ENCODE data around the gene BARD1.
"Not testable (repeated sequence)": the region's sequence is repeated elsewhere in the genome, so short reads cannot be mapped to it uniquely, and the experiment has no call there.

The BARD1 gene

GRCh38 chr2:214783181-214783580 is 26.3 kb downstream of the BARD1 start:
- H2BK12ac ChIP-seq (ENCODE audit: low read length in 2 of 2); H3K4me3 ChIP-seq (ENCODE audit: insufficient read depth in 1 of 2, low read depth in 1 of 2, low read length in 2 of 2); H2AFZ ChIP-seq (ENCODE audit: low read depth, low read length); H2BK120ac ChIP-seq (ENCODE audit: low read depth, low read length); H3K9ac ChIP-seq (ENCODE audit: low read length); H3K4me2 ChIP-seq (ENCODE audit: low read length, poor library complexity, severe bottlenecking); H3K18ac ChIP-seq (ENCODE audit: low read depth in 1 of 2, low read length in 2 of 2); H2AK5ac ChIP-seq (ENCODE audit: low read length, severe bottlenecking); H3K23ac ChIP-seq (ENCODE audit: low read length in 2 of 2); H2BK15ac ChIP-seq (ENCODE audit: low read depth, poor library complexity, severe bottlenecking); H4K8ac ChIP-seq (ENCODE audit: low read length); H3K9me3 ChIP-seq (ENCODE audit: control insufficient read depth, low read length); H3K4ac ChIP-seq (ENCODE audit: low read depth in 1 of 2, low read length in 2 of 2); H3K27ac ChIP-seq (ENCODE audit: low read length, poor library complexity, severe bottlenecking); H3K27me3 ChIP-seq (ENCODE audit: control insufficient read depth in 1 of 2, insufficient read depth in 1 of 2, low read length in 2 of 2); DNase-seq; H4K91ac ChIP-seq (ENCODE audit: low read length); H3K4me1 ChIP-seq (ENCODE audit: control insufficient read depth, insufficient read depth, low read depth, low read length); H2BK5ac ChIP-seq (ENCODE audit: low read depth, low read length, poor library complexity, severe bottlenecking); H3K14ac ChIP-seq (ENCODE audit: low read length in 2 of 2): not testable (repeated sequence)
- WGBS = no CpG with 5 or more reads among the region's 1 CpG
- peaks cover 13% of the 10 kb centered on the region for H3K79me1 ChIP-seq (replicated peaks; ENCODE audit: low read length, poor library complexity, severe bottlenecking)
- peaks cover 0 to 23% of the 10 kb centered on the region in 2 experiments for H3K36me3 ChIP-seq (ENCODE audit: control insufficient read depth in 1 of 2, insufficient read depth in 2 of 2, low read depth in 1 of 2, low read length in 2 of 2)

DNA sequence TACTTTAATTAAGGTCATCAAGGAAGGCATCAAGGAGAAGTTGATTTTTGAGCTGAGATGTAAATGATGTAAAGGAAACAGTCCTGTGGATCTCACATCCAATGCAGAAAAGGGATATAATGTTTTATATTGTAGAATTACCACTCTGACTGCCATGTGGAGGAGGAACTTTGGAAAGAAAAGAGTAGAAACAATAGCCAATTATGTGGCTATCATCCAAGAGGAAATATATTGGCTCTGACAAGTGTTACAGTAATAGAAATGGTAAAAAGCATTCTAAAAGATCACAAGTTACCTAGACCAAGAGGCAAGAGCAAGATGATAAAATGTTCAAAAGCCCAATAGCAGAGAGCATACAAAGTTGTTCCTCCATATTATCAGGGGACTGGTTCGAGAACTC is 26.8 kb downstream of the BARD1 start:
- no peak overlapping the region for H3K27ac ChIP-seq (ENCODE audit: low read length, poor library complexity, severe bottlenecking)
- H3K27me3 ChIP-seq (ENCODE audit: control insufficient read depth in 1 of 2, insufficient read depth in 1 of 2, low read length in 2 of 2) = no peaks in the 10 kb centered on the region
- no peak overlapping the region for H2AK5ac ChIP-seq (ENCODE audit: low read length, severe bottlenecking)
- H3K4me2 ChIP-seq (ENCODE audit: low read length, poor library complexity, severe bottlenecking) = no peak overlapping the region
- no peak overlapping the region for H3K4me3 ChIP-seq (ENCODE audit: insufficient read depth in 1 of 2, low read depth in 1 of 2, low read length in 2 of 2)
- no peak overlapping the region for H2BK5ac ChIP-seq (ENCODE audit: low read depth, low read length, poor library complexity, severe bottlenecking)
- WGBS = 100% methylated on average over 1 of the region's 1 CpG
- no peak for DNase-seq
- no peak overlapping the region for H3K9ac ChIP-seq (ENCODE audit: low read length)
- no peak overlapping the region for H2BK12ac ChIP-seq (ENCODE audit: low read length in 2 of 2)
- no peak overlapping the region for H2BK15ac ChIP-seq (ENCODE audit: low read depth, poor library complexity, severe bottlenecking)
- H3K79me1 ChIP-seq (replicated peaks; ENCODE audit: low read length, poor library complexity, severe bottlenecking) = peaks cover 13% of the 10 kb centered on the region
- no peak overlapping the region for H4K8ac ChIP-seq (ENCODE audit: low read length)
- H4K91ac ChIP-seq (ENCODE audit: low read length) = no peak overlapping the region
- H3K36me3 ChIP-seq (ENCODE audit: control insufficient read depth in 1 of 2, insufficient read depth in 2 of 2, low read depth in 1 of 2, low read length in 2 of 2) = peaks cover 0 to 23% of the 10 kb centered on the region in 2 experiments
- no peak overlapping the region for H3K4ac ChIP-seq (ENCODE audit: low read depth in 1 of 2, low read length in 2 of 2)
- no peak overlapping the region for H2AFZ ChIP-seq (ENCODE audit: low read depth, low read length)
- H3K23ac ChIP-seq (ENCODE audit: low read length in 2 of 2) = no peak overlapping the region
- H3K9me3 ChIP-seq (ENCODE audit: control insufficient read depth, low read length) = peaks cover 7% of the 10 kb centered on the region
- no peak overlapping the region for H3K18ac ChIP-seq (ENCODE audit: low read depth in 1 of 2, low read length in 2 of 2)
- H2BK120ac ChIP-seq (ENCODE audit: low read depth, low read length) = no peak overlapping the region
- H3K4me1 ChIP-seq (ENCODE audit: control insufficient read depth, insufficient read depth, low read depth, low read length) = no peaks in the 10 kb centered on the region
- H3K14ac ChIP-seq (ENCODE audit: low read length in 2 of 2) = no peak overlapping the region

DNA sequence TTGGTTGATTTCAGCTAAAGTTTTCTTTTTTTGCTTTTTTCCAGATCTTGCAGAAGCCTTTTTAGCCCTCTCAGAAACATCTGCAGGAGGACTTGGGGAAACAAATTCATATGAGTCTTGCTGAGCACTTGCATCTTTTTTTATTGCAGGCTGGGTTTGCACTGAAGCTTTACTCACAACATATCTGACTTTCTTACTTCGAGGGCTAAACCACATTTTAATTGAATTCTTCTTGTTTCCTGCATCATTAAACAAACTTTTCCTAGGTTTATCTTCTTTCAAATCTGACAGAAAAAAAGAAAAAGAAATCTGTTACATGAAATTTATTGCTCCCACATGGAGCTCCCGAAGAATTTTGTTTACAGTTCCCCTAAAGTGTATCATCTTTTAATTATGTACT is 28.3 kb downstream of the BARD1 start:
- Histone ChIP-seq H3K4me2 (ENCODE audit: low read length, poor library complexity, severe bottlenecking) (no peak overlapping the region), H3K18ac (ENCODE audit: low read depth in 1 of 2, low read length in 2 of 2) (no peak overlapping the region), H3K4ac (ENCODE audit: low read depth in 1 of 2, low read length in 2 of 2) (no peak overlapping the region)

DNA sequence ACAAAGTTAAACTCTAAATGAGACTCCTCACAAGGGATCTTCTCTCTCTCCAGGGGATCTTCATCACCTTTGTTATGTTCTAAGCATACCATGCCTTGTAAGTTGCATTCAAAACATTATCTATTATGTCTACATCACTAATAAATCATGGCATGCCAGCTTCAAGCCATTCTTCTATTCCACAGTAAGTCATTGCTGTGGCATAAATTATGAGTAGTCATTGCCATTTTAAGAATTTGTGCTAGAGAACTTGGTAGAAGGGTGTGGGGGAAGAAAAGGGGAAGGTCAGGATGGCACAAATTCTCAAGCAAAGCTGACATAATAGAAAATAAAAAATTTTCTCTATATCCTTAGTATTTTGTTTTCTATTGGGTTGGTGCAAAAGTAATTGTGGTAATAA is 33.5 kb downstream of the BARD1 start:
- Histone ChIP-seq H4K91ac (ENCODE audit: low read length) (no peak overlapping the region), H2BK15ac (ENCODE audit: low read depth, poor library complexity, severe bottlenecking) (no peak overlapping the region), H2BK120ac (ENCODE audit: low read depth, low read length) (no peak overlapping the region), H2AK5ac (ENCODE audit: low read length, severe bottlenecking) (no peak overlapping the region), H3K4me2 (ENCODE audit: low read length, poor library complexity, severe bottlenecking) (no peak overlapping the region), H3K79me1 (replicated peaks; ENCODE audit: low read length, poor library complexity, severe bottlenecking) (peaks cover 17% of the 10 kb centered on the region), H3K14ac (ENCODE audit: low read length in 2 of 2) (no peak overlapping the region), H2AFZ (ENCODE audit: low read depth, low read length) (no peak overlapping the region), H3K9ac (ENCODE audit: low read length) (no peak overlapping the region), H3K4me3 (ENCODE audit: insufficient read depth in 1 of 2, low read depth in 1 of 2, low read length in 2 of 2) (no peak overlapping the region), H3K36me3 (ENCODE audit: control insufficient read depth in 1 of 2, insufficient read depth in 2 of 2, low read depth in 1 of 2, low read length in 2 of 2) (peaks cover 0 to 17% of the 10 kb centered on the region in 2 experiments), H3K4ac (ENCODE audit: low read depth in 1 of 2, low read length in 2 of 2) (no peak overlapping the region), H3K9me3 (ENCODE audit: control insufficient read depth, low read length) (peaks cover 11% of the 10 kb centered on the region), H4K8ac (ENCODE audit: low read length) (no peak overlapping the region), H3K27me3 (ENCODE audit: control insufficient read depth in 1 of 2, insufficient read depth in 1 of 2, low read length in 2 of 2) (no peaks in the 10 kb centered on the region), H2BK12ac (ENCODE audit: low read length in 2 of 2) (no peak overlapping the region), H2BK5ac (ENCODE audit: low read depth, low read length, poor library complexity, severe bottlenecking) (no peak overlapping the region), H3K18ac (ENCODE audit: low read depth in 1 of 2, low read length in 2 of 2) (no peak overlapping the region), H3K23ac (ENCODE audit: low read length in 2 of 2) (no peak overlapping the region), H3K4me1 (ENCODE audit: control insufficient read depth, insufficient read depth, low read depth, low read length) (no peaks in the 10 kb centered on the region), H3K27ac (ENCODE audit: low read length, poor library complexity, severe bottlenecking) (no peak overlapping the region)
- no peak for DNase-seq

More for the DNA sequence above, 28.3 kb downstream of the BARD1 start:
- Histone ChIP-seq H3K14ac (ENCODE audit: low read length in 2 of 2) (no peak overlapping the region), H3K4me3 (ENCODE audit: insufficient read depth in 1 of 2, low read depth in 1 of 2, low read length in 2 of 2) (no peak overlapping the region), H2AFZ (ENCODE audit: low read depth, low read length) (no peak overlapping the region), H4K8ac (ENCODE audit: low read length) (no peak overlapping the region), H2BK15ac (ENCODE audit: low read depth, poor library complexity, severe bottlenecking) (no peak overlapping the region), H3K4me1 (ENCODE audit: control insufficient read depth, insufficient read depth, low read depth, low read length) (no peaks in the 10 kb centered on the region), H3K9ac (ENCODE audit: low read length) (no peak overlapping the region), H3K79me1 (replicated peaks; ENCODE audit: low read length, poor library complexity, severe bottlenecking) (peaks cover 19% of the 10 kb centered on the region), H4K91ac (ENCODE audit: low read length) (no peak overlapping the region), H3K9me3 (ENCODE audit: control insufficient read depth, low read length) (peaks cover 7% of the 10 kb centered on the region), H2BK12ac (ENCODE audit: low read length in 2 of 2) (no peak overlapping the region), H3K27ac (ENCODE audit: low read length, poor library complexity, severe bottlenecking) (no peak overlapping the region), H3K23ac (ENCODE audit: low read length in 2 of 2) (no peak overlapping the region), H3K36me3 (ENCODE audit: control insufficient read depth in 1 of 2, insufficient read depth in 2 of 2, low read depth in 1 of 2, low read length in 2 of 2) (peaks cover 0 to 26% of the 10 kb centered on the region in 2 experiments), H2BK120ac (ENCODE audit: low read depth, low read length) (no peak overlapping the region), H2BK5ac (ENCODE audit: low read depth, low read length, poor library complexity, severe bottlenecking) (no peak overlapping the region), H3K27me3 (ENCODE audit: control insufficient read depth in 1 of 2, insufficient read depth in 1 of 2, low read length in 2 of 2) (no peaks in the 10 kb centered on the region), H2AK5ac (ENCODE audit: low read length, severe bottlenecking) (no peak overlapping the region)
- 55% methylated on average over 2 of the region's 2 CpGs for WGBS
- DNase-seq = no peak

Data from mesenchymal stem cell (in vitro differentiated cells and primary cell).